HepG2 (cell line): ENCODE measurements around the gene IQCK. TPM values are rescaled to one million over a fixed set of nuclear protein-coding genes. Genes with fewer than 3 reads are reported as not detected.

Experiments
- BHLHE40 ChIP-seq: IDR thresholded peaks from 2 replicates; pipeline ENCODE4 v1.6.1; 2011; ENCODE audit warnings: low read length, improper control_type of control experiment
- CTCF ChIP-seq: sonication (generic); formaldehyde crosslinking; IDR thresholded peaks from 2 replicates; pipeline ENCODE4 v1.5.0; 2020; ENCODE audit warnings: mild to moderate bottlenecking, missing genetic modification reagents, moderate library complexity
- ELK4 ChIP-seq: sonication (generic); formaldehyde crosslinking; IDR thresholded peaks from 2 replicates; pipeline ENCODE4 v1.9.0; 2021; ENCODE audit warnings: missing genetic modification reagents, borderline replicate concordance
- HMGXB4 ChIP-seq, 2 experiments: sonication (generic) in 1 of 2; formaldehyde crosslinking in 1 of 2; IDR thresholded peaks; 2 replicates each; pipeline versions ENCODE4 v1.4.0 to v1.6.1; 2018 to 2020; ENCODE audit warnings: missing genetic modification reagents in 2 of 2, borderline replicate concordance in 1 of 2, low read depth in 1 of 2, mild to moderate bottlenecking in 1 of 2, missing biosample characterization in 1 of 2
- MXD1 ChIP-seq: sonication (generic); formaldehyde crosslinking; IDR thresholded peaks from 2 replicates; pipeline ENCODE4 v1.4.0; 2020; ENCODE audit warnings: mild to moderate bottlenecking, missing genetic modification reagents
- NFE2L1 ChIP-seq: sonication (generic); formaldehyde crosslinking; IDR thresholded peaks from 2 replicates; pipeline ENCODE4 v1.4.0; 2020; ENCODE audit warnings: missing genetic modification reagents, mild to moderate bottlenecking, borderline replicate concordance
- STAG1 ChIP-seq: sonication (generic); formaldehyde crosslinking; IDR thresholded peaks from 2 replicates; pipeline ENCODE4 v1.4.0; 2020; ENCODE audit warnings: missing genetic modification reagents
- ZBED4 ChIP-seq: sonication (generic); formaldehyde crosslinking; IDR thresholded peaks from 2 replicates; pipeline ENCODE4 v1.4.0; 2020; ENCODE audit warnings: missing genetic modification reagents, borderline replicate concordance
- ZFP36 ChIP-seq: fragments of 150-350 bp; IDR thresholded peaks from 2 replicates; pipeline ENCODE4 v1.6.1; 2018; ENCODE audit warnings: borderline replicate concordance, low read length, low read depth; ENCODE audit not compliant: partially characterized antibody
- ZNF18 ChIP-seq: sonication (generic); formaldehyde crosslinking; IDR thresholded peaks from 2 replicates; pipeline ENCODE4 v1.8.0; 2022; ENCODE audit warnings: mild to moderate bottlenecking, missing genetic modification reagents; ENCODE audit not compliant: insufficient replicate concordance
- ZNF781 ChIP-seq: sonication (generic); formaldehyde crosslinking; IDR thresholded peaks from 2 replicates; pipeline ENCODE4 v1.5.1; 2020; ENCODE audit warnings: borderline replicate concordance, mild to moderate bottlenecking, missing genetic modification reagents; ENCODE audit errors: not compliant biosample characterization
- ZNF879 ChIP-seq: sonication (generic); formaldehyde crosslinking; IDR thresholded peaks from 2 replicates; pipeline ENCODE4 v1.8.1; 2023; ENCODE audit warnings: missing genetic modification reagents
- ZSCAN25 ChIP-seq: sonication (generic); formaldehyde crosslinking; IDR thresholded peaks from 2 replicates; pipeline ENCODE4 v1.8.0; 2022; ENCODE audit warnings: mild to moderate bottlenecking, missing genetic modification reagents
- polyA plus RNA-seq, 8 experiments: library from polyadenylated mRNA; depleted of rRNA in 3 of 8; stranded (reverse) in 7 of 8; unstranded in 1 of 8; fragments of >200 nt; fragmentation: Illumina TruSeq in 4 of 8; extraction: Trizol in 4 of 8; gene quantifications; 2 replicates each; pipeline versions ENCODE4 v1.2.1 to v1.2.3, GENCODE V29; 2011 to 2016; ENCODE audit warnings: low read depth in 4 of 8, missing spikeins in 1 of 8, mixed read lengths in 1 of 8; ENCODE audit not compliant: insufficient read depth in 1 of 8
- total RNA-seq, 5 experiments: library from RNA; depleted of rRNA; stranded (reverse); fragments of >200 nt; fragmentation: Illumina TruSeq; extraction: Trizol; gene quantifications; 2 replicates each; pipeline ENCODE4 v1.2.3, GENCODE V29; 2016; ENCODE audit warnings: low read depth in 1 of 5

The IQCK gene
- total and polyA plus RNA-seq, 2 of the 13 experiments (the other 11 are each of a cell fraction or from before 2014, with no cell fraction given) = 5.1 to 7.3 TPM

GRCh38 chr16:19879241-19879792, 161.2 kb downstream of the IQCK start (continued):
- 0 out of 4 replicates have a peak, but pooled peaks of 1 of the 2 experiments have one; percentile 25 for TF ChIP-seq HMGXB4 (CRISPR knock-in tag; IDR thresholded peaks at IDR 0.05; ENCODE audit: borderline replicate concordance in 1 of 2, low read depth in 1 of 2)
- TF ChIP-seq NFE2L1 (CRISPR knock-in tag) = no peak
- TF ChIP-seq STAG1 (CRISPR knock-in tag) = peak; percentile 20; the same call in 1 of the 2 replicates
- no peak for TF ChIP-seq ELK4
- peak; percentile 55 for TF ChIP-seq BHLHE40
- TF ChIP-seq ZSCAN25 (CRISPR knock-in tag) = no peak
- TF ChIP-seq MXD1 (CRISPR knock-in tag) = no peak
- TF ChIP-seq ZNF781 (CRISPR knock-in tag) = peak; percentile 70
- no peak for TF ChIP-seq ZFP36
- TF ChIP-seq ZBED4 (CRISPR knock-in tag) = no peak
- TF ChIP-seq ZNF879 = no peak
- TF ChIP-seq CTCF = peak; percentile 43
- TF ChIP-seq ZNF18 (CRISPR knock-in tag) = peak; percentile 71
